GM19468 (cell line): ENCODE measurements around the gene DKK3.

ENCODE experiments used
- ATAC-seq: cut with Tn5 transposase; IDR thresholded peaks from one replicate; pipeline ENCODE4 v1.9.1; 2021; ENCODE audit warnings: mild to moderate bottlenecking, moderate library complexity, moderate number of reproducible peaks; ENCODE audit not compliant: unreplicated experiment; ENCODE audit errors: extremely low read depth

The DKK3 gene

DNA sequence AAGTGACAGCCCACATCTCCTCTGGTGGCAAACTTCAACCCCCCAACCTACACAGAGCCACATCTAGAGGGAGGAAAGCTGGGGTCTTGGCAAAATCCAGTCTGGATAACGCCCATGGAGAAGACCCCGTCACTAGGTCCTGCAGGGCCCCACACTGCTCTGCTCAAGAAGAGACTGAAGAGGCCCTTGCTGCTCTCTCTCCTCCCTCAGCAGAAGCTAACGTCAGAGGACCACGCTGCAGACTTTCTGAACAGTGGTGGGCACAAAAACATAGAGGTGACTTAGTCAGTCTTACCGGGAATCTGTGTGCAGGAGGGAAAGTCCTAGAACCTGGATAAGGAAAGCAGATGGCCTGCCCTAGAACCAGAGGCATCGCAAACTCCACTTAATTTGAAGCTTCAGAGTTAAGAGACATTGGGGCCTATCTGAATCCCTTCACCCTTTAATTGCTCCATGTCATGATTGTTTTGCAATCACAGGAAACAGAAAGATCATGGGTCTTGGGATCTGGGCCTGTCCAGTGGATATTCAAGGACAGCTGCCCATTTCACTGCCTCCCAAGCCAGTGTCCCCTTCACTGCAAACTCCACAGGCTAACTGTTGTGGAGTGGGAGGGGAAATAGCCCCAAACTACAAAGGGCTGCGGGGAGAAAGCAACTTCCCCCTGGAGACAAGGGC lies 1.7 kb downstream of the DKK3 start:
- no peak for ATAC-seq

- ATAC-seq = no peak
Observed at GRCh38 chr11:12005476-12005875, 3.0 kb downstream of the DKK3 start.

DNA sequence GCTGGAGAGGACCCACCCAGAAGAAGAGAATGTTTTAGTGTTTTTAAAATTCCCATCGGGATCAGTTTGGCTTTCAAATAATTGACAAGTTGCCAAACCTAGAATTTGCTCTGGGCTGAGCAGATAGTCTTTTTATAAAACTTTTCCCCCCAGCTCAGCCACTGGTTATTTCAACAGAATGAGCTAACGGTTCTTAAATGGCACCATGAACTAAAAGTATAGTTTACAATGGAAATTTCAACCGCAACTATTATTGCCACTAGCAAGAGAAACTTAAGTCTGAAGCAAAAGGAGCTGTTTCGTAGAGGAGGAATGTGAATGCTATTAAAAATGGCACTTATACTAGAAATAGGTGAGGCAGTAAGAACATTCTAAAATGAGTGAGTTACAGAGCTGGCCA lies 3.4 kb downstream of the DKK3 start:
- no peak for ATAC-seq

- ATAC-seq = no peak
Observed at GRCh38 chr11:12003815-12004214, 4.6 kb downstream of the DKK3 start.

DNA sequence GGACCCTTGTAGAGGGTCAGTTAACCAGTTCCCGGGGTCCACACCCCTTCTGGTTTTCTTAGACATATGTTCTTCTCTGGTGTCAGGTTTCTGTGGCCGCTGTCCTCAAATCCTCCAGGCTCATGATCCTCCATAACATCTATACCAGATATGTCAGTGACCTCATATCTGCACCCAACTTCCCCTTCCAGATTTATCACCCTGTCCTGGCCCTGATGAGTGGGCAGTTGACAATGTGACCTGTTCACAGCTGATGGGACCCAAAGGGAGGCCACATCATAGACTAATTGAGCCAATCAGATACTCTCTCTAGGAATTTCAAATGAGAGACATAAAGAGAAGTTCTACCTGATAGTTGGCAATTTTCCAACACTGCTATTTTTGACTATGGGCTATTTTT lies 5.1 kb downstream of the DKK3 start:
- ATAC-seq = no peak

DNA sequence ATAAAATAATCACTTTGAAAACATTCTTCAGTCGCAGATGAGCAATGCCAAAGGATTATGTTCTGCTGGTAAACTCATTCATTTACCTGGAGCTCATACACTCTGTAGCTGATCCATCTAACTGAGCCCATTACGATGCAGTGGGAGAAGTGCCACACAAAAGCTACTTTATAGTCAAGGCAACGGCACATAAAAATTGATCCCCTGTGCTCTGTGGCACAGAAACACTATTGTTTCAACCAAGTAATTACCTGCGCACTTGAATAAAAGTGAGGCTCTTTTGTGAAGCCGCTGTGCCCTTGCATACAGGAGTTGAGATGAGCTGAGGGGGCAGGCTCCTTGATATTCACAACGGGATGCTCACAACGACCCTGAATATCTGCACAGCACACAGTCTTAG lies 7.2 kb downstream of the DKK3 start:
- no peak for ATAC-seq

DNA sequence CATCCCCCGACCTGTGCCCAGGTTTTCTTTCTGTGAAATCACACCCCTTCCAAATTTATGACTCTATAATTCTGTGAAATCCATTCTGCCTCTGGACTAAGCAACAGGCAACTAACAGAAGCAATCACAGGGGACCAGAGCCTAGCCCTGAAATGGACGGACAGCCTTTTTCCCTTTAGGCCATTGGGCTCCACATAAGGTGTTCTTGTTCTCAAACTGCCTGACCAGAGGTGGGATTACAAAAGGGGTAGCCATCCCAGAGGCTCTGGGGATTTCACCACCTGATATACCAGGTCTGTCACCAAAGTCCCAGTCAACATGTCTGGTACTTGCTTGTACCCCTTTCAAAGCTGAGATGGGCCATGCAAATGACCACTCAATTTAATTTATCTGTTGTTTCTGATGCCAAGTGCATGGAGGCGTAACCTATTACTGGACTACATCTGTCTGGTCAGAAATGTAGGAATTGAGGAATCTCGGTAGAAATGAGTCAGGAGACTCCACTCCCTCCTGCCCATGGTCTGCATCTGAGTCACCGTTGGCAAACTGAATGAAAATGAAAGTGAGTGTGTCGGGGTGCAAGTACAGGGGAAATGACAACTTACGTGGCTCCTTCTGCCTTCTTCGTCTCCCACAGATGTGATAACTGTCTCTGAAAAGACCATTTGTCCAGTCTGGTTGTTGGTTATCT lies 10.2 kb downstream of the DKK3 start:
- ATAC-seq = no peak

GRCh38 chr11:11997049-11997322 lies 11.4 kb downstream of the DKK3 start:
- ATAC-seq = no peak

DNA sequence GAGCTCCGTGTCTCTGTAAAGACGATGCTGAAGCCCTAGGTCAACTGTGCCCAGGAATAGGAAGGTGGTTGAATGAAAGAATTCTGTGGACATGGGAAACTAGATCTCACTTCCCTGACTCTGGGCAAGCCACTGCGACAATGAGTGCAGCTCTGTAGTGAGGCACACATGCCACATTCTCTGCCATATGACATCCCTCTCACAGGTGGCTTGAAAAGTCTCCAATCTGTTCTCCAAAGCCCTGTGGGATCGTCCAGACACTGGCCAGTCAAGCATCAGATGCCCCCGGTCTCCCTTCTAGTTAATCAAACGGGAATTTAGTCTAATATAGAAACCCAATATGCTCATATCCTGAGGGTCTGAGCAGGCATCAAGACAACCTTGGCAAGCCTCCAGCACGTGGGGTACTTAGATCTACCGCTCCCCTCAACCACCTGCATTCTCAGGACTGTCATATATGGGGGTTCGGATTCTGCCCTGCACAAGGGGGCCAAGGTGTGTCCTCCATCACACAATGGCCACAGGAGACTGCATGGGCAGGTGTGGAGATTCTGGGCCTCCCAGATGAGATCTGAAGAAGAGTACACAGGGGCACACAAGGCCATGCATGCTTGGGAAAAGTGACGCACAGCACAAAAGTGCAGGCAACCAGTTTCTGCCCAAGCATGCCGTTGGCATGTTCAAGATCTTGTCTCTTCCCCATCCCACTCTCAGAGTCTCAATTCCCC lies 11.9 kb downstream of the DKK3 start:
- ATAC-seq = no peak

DNA sequence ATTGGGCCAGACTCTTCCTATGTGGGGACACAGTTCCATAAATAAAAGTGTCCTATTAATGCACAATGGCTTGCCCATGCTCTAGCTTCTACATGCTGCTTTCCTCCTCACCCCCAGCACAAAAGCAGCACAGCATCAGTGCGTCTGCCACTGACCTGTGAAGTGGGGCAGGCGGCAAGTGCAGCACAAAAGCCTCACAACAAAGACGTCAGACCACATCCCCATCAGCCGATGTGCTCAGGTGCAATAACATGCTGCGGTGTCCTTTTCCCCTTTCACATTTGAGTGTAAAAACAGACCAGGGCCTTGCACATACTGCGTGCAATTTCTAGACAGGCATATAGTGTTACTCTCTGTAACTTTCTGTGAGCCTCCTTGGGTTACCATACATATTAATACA lies 12.8 kb downstream of the DKK3 start:
- ATAC-seq = no peak

DNA sequence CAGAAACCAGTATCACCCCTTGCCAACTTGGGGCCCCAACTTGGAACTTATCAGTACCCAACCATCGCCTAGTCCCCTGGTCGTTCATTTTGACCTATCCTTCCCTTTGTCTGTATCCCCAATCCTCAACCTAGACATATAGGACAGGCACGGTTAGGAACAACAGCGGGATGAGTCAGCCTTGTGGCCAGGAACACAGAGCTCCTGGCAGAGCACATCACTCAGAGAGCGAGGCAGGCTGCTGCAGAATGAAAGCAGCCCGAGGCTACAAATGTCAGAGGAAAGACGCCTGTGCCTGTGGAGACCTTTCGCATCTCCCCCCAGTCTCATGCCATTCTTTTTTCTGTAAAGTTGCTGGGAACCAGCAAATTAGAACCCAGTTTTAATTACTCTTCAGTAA lies 14.6 kb downstream of the DKK3 start:
- no peak for ATAC-seq

- ATAC-seq = no peak
Observed at GRCh38 chr11:11992257-11993212, 15.9 kb downstream of the DKK3 start.

GRCh38 chr11:11989774-11990744 lies 18.4 kb downstream of the DKK3 start:
- no peak for ATAC-seq

DNA sequence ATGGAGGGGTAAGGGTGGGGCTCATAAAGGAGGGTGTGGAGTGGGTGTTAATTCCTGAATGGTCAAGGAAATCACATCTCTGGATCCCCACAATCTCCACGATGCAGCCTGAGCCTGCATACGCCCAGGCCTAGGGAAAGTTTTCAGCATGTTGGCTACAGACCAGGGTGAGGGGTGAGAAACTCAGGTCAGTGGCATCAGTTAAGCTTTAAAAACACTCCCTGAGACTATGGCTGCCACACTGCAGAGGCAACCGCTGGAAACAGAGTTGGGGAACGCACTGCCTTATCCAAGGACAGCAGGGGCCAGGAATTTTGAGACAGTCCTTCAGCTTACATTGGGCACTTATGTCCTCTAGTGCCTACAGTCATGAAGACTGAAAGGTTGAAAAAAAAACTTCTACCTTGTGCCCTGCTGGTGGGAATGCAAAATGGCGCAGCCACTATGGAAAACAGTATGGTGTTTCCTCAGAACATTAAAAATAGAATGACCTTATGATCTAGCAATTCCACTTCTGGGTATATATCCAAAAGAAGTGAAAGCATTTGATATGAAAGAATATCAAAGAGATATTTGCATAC lies 19.7 kb downstream of the DKK3 start:
- ATAC-seq = no peak

GRCh38 chr11:11988099-11988651 lies 20.3 kb downstream of the DKK3 start:
- no peak for ATAC-seq

DNA sequence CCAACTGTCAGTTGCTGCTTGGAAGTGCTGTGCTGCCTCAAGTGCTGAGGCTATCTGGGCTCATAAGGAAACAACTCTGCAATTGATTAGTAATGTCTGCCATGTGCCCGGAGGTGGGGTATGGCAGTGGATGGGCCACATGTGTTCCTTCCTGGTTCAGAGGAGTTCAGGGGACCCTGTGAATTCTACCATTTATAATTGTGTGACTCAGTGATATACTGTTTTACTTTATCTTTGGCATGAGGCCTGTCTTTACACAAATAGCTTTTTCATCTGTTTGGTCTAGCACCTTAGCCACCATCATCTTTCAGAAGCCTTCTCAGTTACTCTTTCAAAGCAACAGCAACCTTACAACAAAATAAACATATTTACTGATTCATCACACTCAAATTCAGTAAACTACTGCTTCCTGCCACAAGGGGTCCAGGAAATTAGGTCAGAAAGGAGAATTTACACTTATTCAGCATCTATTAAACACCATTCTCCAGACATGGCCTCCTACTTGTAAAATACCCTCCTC lies 20.9 kb downstream of the DKK3 start:
- no peak for ATAC-seq

DNA sequence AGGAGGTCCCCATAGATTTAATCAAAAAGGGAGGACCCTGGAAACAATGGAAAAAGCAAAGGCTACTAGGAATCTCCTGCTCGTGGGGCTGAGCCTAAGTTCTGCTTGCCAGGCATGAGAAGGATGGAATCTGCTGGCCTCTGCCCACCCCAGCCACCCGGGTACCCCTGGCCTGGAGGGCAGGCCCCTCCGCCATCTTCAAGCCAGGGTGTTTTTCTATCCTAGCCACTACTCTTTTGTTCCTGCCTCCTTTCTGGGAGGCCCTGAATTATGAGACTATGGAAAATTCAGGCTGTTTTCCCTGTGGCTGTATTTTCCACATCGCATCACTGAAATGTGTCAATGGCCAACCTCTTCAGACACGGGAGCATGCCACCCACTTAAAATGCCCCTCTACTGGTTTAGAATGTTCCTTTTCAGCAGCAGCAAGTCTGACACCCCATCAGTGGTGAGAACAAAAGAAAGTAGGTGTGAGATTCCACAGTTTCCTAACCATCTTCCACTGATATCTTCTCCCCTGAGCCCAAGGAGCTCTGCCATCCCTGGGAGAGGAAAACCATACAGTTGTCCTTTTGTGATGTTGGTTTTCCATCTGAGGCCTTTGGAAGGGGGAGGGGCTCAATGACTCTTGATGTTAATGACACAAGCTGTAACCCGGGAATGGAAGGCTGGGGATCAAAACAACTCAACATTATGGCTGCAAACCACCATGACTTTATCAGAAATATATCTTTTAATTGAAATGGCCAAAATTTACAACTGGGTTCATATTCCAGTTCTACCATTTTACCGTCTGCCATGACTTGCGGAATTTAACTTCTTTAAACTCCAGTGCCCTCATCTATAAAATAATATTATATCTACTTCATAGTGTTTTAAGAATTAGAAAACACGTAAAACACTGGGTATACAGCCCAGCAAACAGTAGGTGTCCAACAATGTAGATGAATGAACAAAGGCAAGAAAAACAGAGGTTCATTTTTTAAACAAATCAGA lies 22.2 kb downstream of the DKK3 start:
- ATAC-seq = no peak
